GM12878 (cell line): ENCODE results near the gene RHOF. TPM values are rescaled to one million over a fixed set of nuclear protein-coding genes. Genes with fewer than 3 reads are reported as not detected.

Experiments
- ATAC-seq: fragments of 200-7000 bp; cut with Tn5 transposase; 3 replicates; pipeline ENCODE4 v1.9.1; 2020; ENCODE audit warnings: mild to moderate bottlenecking, moderate library complexity
- BruUV-seq: library from RNA; stranded (reverse); fragments of 400-500 nt; replicated peaks from 2 replicates; lab custom pipeline; 2021; lab: Mats Ljungman, UMichigan
- CTCF ChIA-PET: fragments of 300-600 bp; sonication (Branson Sonifier 250); formaldehyde crosslinking; extraction: SDS; loops from one replicate; lab custom pipeline; 2021; ENCODE audit warnings: inconsistent platforms; lab: Yijun Ruan, JAX
- POLR2A ChIA-PET: fragments of 350-600 bp; formaldehyde crosslinking; extraction: SDS; loops from one replicate; lab custom pipeline; 2021; ENCODE audit warnings: inconsistent platforms; lab: Charles Lee
- RAD21 ChIA-PET: fragments of 300-600 bp; sonication (Branson Sonifier 250); formaldehyde crosslinking; loops from one replicate; lab custom pipeline; 2023; ENCODE audit warnings: antibody characterized with exemption; ENCODE audit not compliant: unreplicated experiment; lab: Charles Lee
- SMC1A ChIA-PET: fragments of 300-600 bp; sonication (Branson Sonifier 250); formaldehyde crosslinking; loops from one replicate; lab custom pipeline; 2023; ENCODE audit not compliant: unreplicated experiment, uncharacterized antibody; lab: Charles Lee
- DNase-seq: peaks from one replicate; pipeline ENCODE4 v3.0.0-alpha.2; 2011; ENCODE audit warnings: low read depth, low spot score
- FAIRE-seq: peaks from 3 replicates; lab custom pipeline; 2011; peaks lifted over from hg19 to GRCh38; lab: Jason Lieb, UNC
- H2AFZ ChIP-seq: 2 replicates; pipeline ENCODE4 v1.6.0; 2011; ENCODE audit warnings: low read depth, low read length, control low read depth; ENCODE audit not compliant: control insufficient read depth
- H3K27ac ChIP-seq: 2 replicates; pipeline ENCODE4 v1.5.1; 2011; ENCODE audit warnings: control low read depth; ENCODE audit not compliant: control insufficient read depth, insufficient read depth
- H3K27me3 ChIP-seq, 2 experiments: replicated peaks in 1 of 2; 2 replicates each; pipeline versions ENCODE4 v1.6.0 to v1.6.1; 2011; ENCODE audit warnings: low read length in 1 of 2; ENCODE audit not compliant: control insufficient read depth in 2 of 2, insufficient read depth in 2 of 2
- H3K36me3 ChIP-seq, 2 experiments: 2 replicates each; pipeline ENCODE4 v1.5.1; 2011; ENCODE audit warnings: low read length in 1 of 2; ENCODE audit not compliant: control insufficient read depth in 2 of 2, insufficient read depth in 2 of 2
- H3K4me1 ChIP-seq: 2 replicates; pipeline ENCODE4 v1.6.1; 2011; ENCODE audit warnings: mild to moderate bottlenecking, low read length, moderate library complexity, mixed read lengths; ENCODE audit not compliant: control insufficient read depth, insufficient read depth
- H3K4me2 ChIP-seq: 2 replicates; pipeline ENCODE4 v1.6.0; 2011; ENCODE audit warnings: control low read depth; ENCODE audit not compliant: control insufficient read depth, insufficient read depth
- H3K4me3 ChIP-seq: fragments of 200-600 bp; sonication (generic); 2 replicates; pipeline ENCODE4 v1.5.1; 2016
- H3K79me2 ChIP-seq: 2 replicates; pipeline ENCODE4 v1.6.0; 2011; ENCODE audit warnings: low read length; ENCODE audit not compliant: control insufficient read depth, insufficient read depth
- H3K9ac ChIP-seq: 2 replicates; pipeline ENCODE4 v1.8.0; 2011; ENCODE audit warnings: low read length, control low read depth, mixed read lengths; ENCODE audit not compliant: control insufficient read depth, insufficient read depth
- H3K9me3 ChIP-seq: replicated peaks from 3 replicates; pipeline ENCODE4 v1.5.1; 2011; ENCODE audit warnings: mild to moderate bottlenecking, low read length; ENCODE audit not compliant: control insufficient read depth, insufficient read depth
- H4K20me1 ChIP-seq: 2 replicates; pipeline ENCODE4 v1.6.0; 2011; ENCODE audit not compliant: control insufficient read depth, insufficient read depth
- CHD4 ChIP-seq: fragments of 200-600 bp; sonication (generic); IDR thresholded peaks from 2 replicates; pipeline ENCODE4 v1.6.1; 2016; ENCODE audit warnings: mild to moderate bottlenecking
- DPF2 ChIP-seq: fragments of 450-650 bp; IDR thresholded peaks from 2 replicates; pipeline ENCODE4 v1.6.1; 2017; ENCODE audit warnings: mild to moderate bottlenecking
- ESRRA ChIP-seq: IDR thresholded peaks from 2 replicates; pipeline ENCODE4 v1.6.1; 2012; ENCODE audit warnings: mild to moderate bottlenecking, low read length, improper control_type of control experiment
- EZH2 ChIP-seq: IDR thresholded peaks from 2 replicates; pipeline ENCODE4 v1.6.1; 2012; ENCODE audit warnings: low read depth, mild to moderate bottlenecking, control low read depth, inconsistent platforms, low read length, borderline replicate concordance; ENCODE audit not compliant: control insufficient read depth
- HDAC2 ChIP-seq: fragments of 200-600 bp; sonication (generic); IDR thresholded peaks from 2 replicates; pipeline ENCODE4 v1.6.1; 2017
- MLLT1 ChIP-seq: fragments of 450-650 bp; IDR thresholded peaks from 2 replicates; pipeline ENCODE4 v1.6.1; 2016; ENCODE audit warnings: mild to moderate bottlenecking
- NR2C2 ChIP-seq: IDR thresholded peaks from 2 replicates; pipeline ENCODE4 v1.6.1; 2011; ENCODE audit warnings: borderline replicate concordance, low read depth; ENCODE audit not compliant: control insufficient read depth, insufficient read length
- RBBP5 ChIP-seq: fragments of 200-600 bp; sonication (generic); conservative IDR thresholded peaks from 2 replicates; pipeline ENCODE4 v1.6.1; 2016
- SPI1 ChIP-seq: IDR thresholded peaks from 2 replicates; pipeline ENCODE4 v1.6.1; 2011; ENCODE audit warnings: low read depth, mild to moderate bottlenecking, low read length, moderate library complexity, borderline replicate concordance; ENCODE audit not compliant: insufficient read depth
- STAT1 ChIP-seq: fragments of 450-650 bp; conservative IDR thresholded peaks from 2 replicates; pipeline ENCODE4 v1.6.1; 2014; ENCODE audit warnings: antibody characterized with exemption, mild to moderate bottlenecking
- STAT3 ChIP-seq: IDR thresholded peaks from 2 replicates; pipeline ENCODE4 v1.6.1; 2011; ENCODE audit warnings: low read depth, low read length, improper control_type of control experiment
- TARDBP ChIP-seq: IDR thresholded peaks from 2 replicates; pipeline ENCODE4 v1.6.1; 2016; ENCODE audit warnings: borderline replicate concordance
- ZBTB33 ChIP-seq: fragments of 450-650 bp; IDR thresholded peaks from 2 replicates; pipeline ENCODE4 v1.6.1; 2017; ENCODE audit warnings: mild to moderate bottlenecking
- ZNF592 ChIP-seq: fragments of 450-650 bp; IDR thresholded peaks from 2 replicates; pipeline ENCODE4 v1.6.1; 2017; ENCODE audit warnings: mild to moderate bottlenecking, moderate library complexity
- WGBS: methylation state at CpG from one replicate; pipeline ENCODE4 v1.1.6; 2016; ENCODE audit warnings: low lambda C conversion rate; ENCODE audit not compliant: insufficient replicate concordance, insufficient coverage; ENCODE audit errors: missing lambda C conversion rate; 5-methylcytosine and 5-hydroxymethylcytosine counted together
- in situ Hi-C: fragments of 300-500 bp; cut with MboI; formaldehyde crosslinking; loops from 9 replicates; pipeline ENCODE4 v1.14.3; 2018; ENCODE audit warnings: mixed read lengths
- intact Hi-C: fragments of 100-400 bp; cut with micrococcal nuclease; formaldehyde crosslinking; loops from one replicate; pipeline ENCODE4 v1.14.2; 2022; ENCODE audit not compliant: unreplicated experiment
- polyA plus RNA-seq, 11 experiments: library from polyadenylated mRNA; depleted of rRNA in 4 of 11; unstranded in 6 of 11; stranded (reverse) in 5 of 11; fragments of >200 nt; fragmentation: Nextera tagmentation in 4 of 11; fragmentation: Illumina TruSeq in 1 of 11; extraction: Ambion mirVana in 4 of 11; extraction: Trizol in 1 of 11; gene quantifications; 1 replicate in 1 of 11; 2 replicates in 10 of 11; pipeline versions ENCODE4 v1.2.1 to v1.2.3, GENCODE V29; 2011 to 2016; ENCODE audit warnings: inconsistent platforms in 2 of 11, missing spikeins in 2 of 11, low read depth in 1 of 11
- total RNA-seq, 4 experiments: library from RNA; depleted of rRNA in 3 of 4; stranded (reverse); fragments of >200 nt in 3 of 4; fragmentation: Illumina TruSeq in 1 of 4; extraction: Trizol in 1 of 4; gene quantifications; 2 replicates each; pipeline versions ENCODE4 v1.2.1 to v1.2.3, GENCODE V29; 2013 to 2021

The RHOF gene
- total and polyA plus RNA-seq, 10 of the 15 experiments (the other 5 are each of a cell fraction or from before 2014, with no cell fraction given): 6.1 to 78.7 (median 39.7) TPM

GRCh38 chr12:121789800-121790728 lies 3.4 kb downstream of the RHOF start:
- CTCF ChIA-PET: interaction anchor here (0.6 to 16.2 kb wide), 6 partner anchors 8 to 253 kb away, joined by 3 to 492 read pairs (median 8); no protein-coding TSS in a partner anchor
- FAIRE-seq (peak; percentile 80), DNase-seq (peak; percentile 70), ATAC-seq (peak; percentile 64)
- H3K79me2 ChIP-seq: peaks cover 73% of the 10 kb centered on the region
- 5% methylated on average over 27 of the region's 28 CpGs for WGBS
- H2AFZ ChIP-seq: no peak overlapping the region
- H3K27me3 ChIP-seq: no peaks in the 10 kb centered on the region
- no peaks in the 10 kb centered on the region for H4K20me1 ChIP-seq
- H3K27ac ChIP-seq: peak overlapping the region; percentile 90
- peak overlapping the region; percentile 97; the same call in 1 of the 2 replicates for H3K4me3 ChIP-seq
- H3K4me2 ChIP-seq: peak overlapping the region; percentile 32
- peaks cover 64% of the 10 kb centered on the region for H3K4me1 ChIP-seq
- POLR2A ChIA-PET: interaction anchor here (0.6 to 7.9 kb wide), 10 partner anchors 7 to 426 kb away, joined by 3 to 155 read pairs (median 4); partner anchors contain the start of genes SETD1B and TMEM120B
- H3K9ac ChIP-seq: peak overlapping the region; percentile 70
- in situ Hi-C loops (loop anchor here (5.0 kb wide), 1 partner anchor 98 kb away; no protein-coding TSS in a partner anchor), intact Hi-C loops (loop anchor here (1.0 kb wide), 1 partner anchor 8 kb away; no protein-coding TSS in a partner anchor)
- RAD21 ChIA-PET: interaction anchor here (0.6 to 11.7 kb wide), 8 partner anchors 10 to 163 kb away, joined by 3 to 395 read pairs (median 3); partner anchors contain the start of genes ORAI1, SETD1B and TMEM120B
- no peaks in the 10 kb centered on the region for H3K9me3 ChIP-seq
- SMC1A ChIA-PET: interaction anchor here (0.5 to 10.5 kb wide), 6 partner anchors 9 to 310 kb away, joined by 3 to 226 read pairs (median 3); partner anchors contain the start of genes SETD1B and TMEM120B
- H3K36me3 ChIP-seq: peaks cover 3 to 10% of the 10 kb centered on the region in 2 experiments; a peak in 2 of 4 replicates
- TSS peak; percentile 76 for BruUV-seq
- TF ChIP-seq HDAC2: no peak
- no peak for TF ChIP-seq ZNF592
- TF ChIP-seq ESRRA: no peak
- TF ChIP-seq NR2C2: no peak
- no peak for TF ChIP-seq ZBTB33
- TF ChIP-seq MLLT1: peak; percentile 73
- peak; percentile 14; the same call in 1 of the 2 replicates for TF ChIP-seq SPI1
- TF ChIP-seq RBBP5: no peak
- no peak for TF ChIP-seq STAT1
- TF ChIP-seq EZH2: no peak
- TF ChIP-seq CHD4: no peak
- TF ChIP-seq DPF2: peak; percentile 93
- TF ChIP-seq STAT3: no peak
- TF ChIP-seq TARDBP: no peak
